H9 (cell line): ENCODE results near the gene GALNT4. TPM values are rescaled to one million over a fixed set of nuclear protein-coding genes. Genes with fewer than 3 reads are reported as not detected.

Experiments
- DNase-seq: peaks from one replicate; pipeline ENCODE4 v3.0.0-alpha.2; 2017
- H2AFZ ChIP-seq: one replicate; pipeline ENCODE4 v1.6.1; 2013; ENCODE audit warnings: mild to moderate bottlenecking, low read length, control low read depth, moderate library complexity
- H2AK5ac ChIP-seq: 2 replicates; pipeline ENCODE4 v1.6.1; 2013; ENCODE audit warnings: low read length, control low read depth, mixed read lengths; ENCODE audit not compliant: insufficient read length
- H2BK120ac ChIP-seq: one replicate; pipeline ENCODE4 v1.6.1; 2013; ENCODE audit warnings: low read depth, mild to moderate bottlenecking, low read length, control low read depth, inconsistent platforms; ENCODE audit not compliant: poor library complexity, severe bottlenecking
- H2BK12ac ChIP-seq: 2 replicates; pipeline ENCODE4 v1.6.1; 2013; ENCODE audit warnings: low read length, control low read depth, mixed read lengths, low read depth; ENCODE audit not compliant: insufficient read length
- H2BK15ac ChIP-seq: 2 replicates; pipeline ENCODE4 v1.6.1; 2013; ENCODE audit warnings: low read depth, low read length, control low read depth
- H2BK20ac ChIP-seq: one replicate; pipeline ENCODE4 v1.6.1; 2013; ENCODE audit warnings: low read depth, mild to moderate bottlenecking, low read length, control low read depth, inconsistent platforms; ENCODE audit not compliant: poor library complexity, severe bottlenecking
- H2BK5ac ChIP-seq: 2 replicates; pipeline ENCODE4 v1.6.1; 2013; ENCODE audit warnings: low read length, control low read depth, mixed read lengths; ENCODE audit not compliant: insufficient read length
- H3K14ac ChIP-seq: 2 replicates; pipeline ENCODE4 v1.6.1; 2013; ENCODE audit warnings: low read length, control low read depth; ENCODE audit not compliant: insufficient read depth
- H3K18ac ChIP-seq: 2 replicates; pipeline ENCODE4 v1.6.1; 2013; ENCODE audit warnings: low read depth, mild to moderate bottlenecking, mixed read lengths, low read length, control low read depth; ENCODE audit not compliant: insufficient read length
- H3K23ac ChIP-seq: 2 replicates; pipeline ENCODE4 v1.6.1; 2013; ENCODE audit warnings: low read length, control low read depth, mixed read lengths, low read depth; ENCODE audit not compliant: insufficient read length
- H3K23me2 ChIP-seq: 2 replicates; pipeline ENCODE4 v1.6.1; 2013; ENCODE audit warnings: low read depth, mild to moderate bottlenecking, mixed read lengths, low read length, control low read depth; ENCODE audit not compliant: insufficient read length, poor library complexity, severe bottlenecking
- H3K27ac ChIP-seq: 2 replicates; pipeline ENCODE4 v1.5.1; 2013; ENCODE audit warnings: low read length, control low read depth, mixed read lengths, low read depth; ENCODE audit not compliant: insufficient read length
- H3K27me3 ChIP-seq: 2 replicates; pipeline ENCODE4 v1.6.1; 2013; ENCODE audit warnings: low read length, control low read depth, inconsistent platforms; ENCODE audit not compliant: insufficient read depth
- H3K4ac ChIP-seq: 2 replicates; pipeline ENCODE4 v1.6.1; 2013; ENCODE audit warnings: low read depth, mild to moderate bottlenecking, control low read depth, inconsistent platforms, low read length, moderate library complexity
- H3K4me1 ChIP-seq: 2 replicates; pipeline ENCODE4 v1.6.1; 2013; ENCODE audit warnings: low read length, control low read depth, inconsistent platforms; ENCODE audit not compliant: insufficient read depth
- H3K4me2 ChIP-seq: 2 replicates; pipeline ENCODE4 v1.6.1; 2013; ENCODE audit warnings: low read length, control low read depth, mixed read lengths; ENCODE audit not compliant: insufficient read length, insufficient read depth
- H3K56ac ChIP-seq: 2 replicates; pipeline ENCODE4 v1.6.1; 2013; ENCODE audit warnings: low read depth, mild to moderate bottlenecking, mixed read lengths, low read length, control low read depth; ENCODE audit not compliant: insufficient read length
- H3K79me1 ChIP-seq: 2 replicates; pipeline ENCODE4 v1.6.1; 2013; ENCODE audit warnings: low read depth, mild to moderate bottlenecking, moderate library complexity, low read length, control low read depth, inconsistent platforms; ENCODE audit not compliant: insufficient read depth, poor library complexity, severe bottlenecking
- H3K79me2 ChIP-seq: 2 replicates; pipeline ENCODE4 v1.6.1; 2013; ENCODE audit warnings: low read length, control low read depth, inconsistent platforms; ENCODE audit not compliant: insufficient read depth
- H3K9ac ChIP-seq: 2 replicates; pipeline ENCODE4 v1.6.1; 2013; ENCODE audit warnings: low read length, control low read depth, mixed read lengths; ENCODE audit not compliant: insufficient read length; ENCODE audit errors: extremely low read depth
- H3K9me3 ChIP-seq: one replicate; pipeline ENCODE4 v1.6.1; 2013; ENCODE audit warnings: low read depth, low read length, inconsistent platforms; ENCODE audit not compliant: control insufficient read depth
- H3T11ph ChIP-seq: one replicate; pipeline ENCODE4 v1.6.1; 2013; ENCODE audit warnings: mild to moderate bottlenecking, low read length, control low read depth, inconsistent platforms
- H4K20me1 ChIP-seq: one replicate; pipeline ENCODE4 v1.6.1; 2013; ENCODE audit not compliant: control insufficient read depth, insufficient read length, insufficient read depth
- H4K5ac ChIP-seq: 2 replicates; pipeline ENCODE4 v1.6.1; 2013; ENCODE audit warnings: low read depth, mild to moderate bottlenecking, mixed read lengths, low read length, control low read depth; ENCODE audit not compliant: insufficient read length
- H4K8ac ChIP-seq: replicated peaks from 2 replicates; pipeline ENCODE4 v1.6.1; 2013; ENCODE audit warnings: low read length, control low read depth, mixed read lengths, low read depth; ENCODE audit not compliant: insufficient read length
- H4K91ac ChIP-seq: 2 replicates; pipeline ENCODE4 v1.6.1; 2013; ENCODE audit warnings: low read depth, mild to moderate bottlenecking, moderate library complexity, mixed read lengths, low read length, control low read depth; ENCODE audit not compliant: insufficient read length
- H3K27ac Mint-ChIP-seq, 3 experiments: 2 replicates in 2 of 3; 3 replicates in 1 of 3; pipeline ENCODE4 v1.8.0; 2020 to 2021; ENCODE audit warnings: mixed read lengths in 3 of 3, mild to moderate bottlenecking in 1 of 3, moderate library complexity in 1 of 3
- H3K27me3 Mint-ChIP-seq: 2 replicates; pipeline ENCODE4 v1.8.0; 2021; ENCODE audit warnings: low read depth, mild to moderate bottlenecking, moderate library complexity, mixed read lengths
- H3K36me3 Mint-ChIP-seq, 3 experiments: 2 replicates in 2 of 3; 3 replicates in 1 of 3; pipeline ENCODE4 v1.8.0; 2020 to 2021; ENCODE audit warnings: low read depth in 3 of 3, mixed read lengths in 3 of 3; ENCODE audit not compliant: insufficient read depth in 1 of 3
- H3K4me1 Mint-ChIP-seq, 2 experiments: 2 replicates each; pipeline ENCODE4 v1.8.0; 2020; ENCODE audit warnings: mixed read lengths in 2 of 2
- H3K4me3 Mint-ChIP-seq, 2 experiments: 2 replicates in 1 of 2; 3 replicates in 1 of 2; pipeline ENCODE4 v1.8.0; 2020 to 2021; ENCODE audit warnings: mild to moderate bottlenecking in 2 of 2, mixed read lengths in 2 of 2, moderate library complexity in 1 of 2
- H3K9me3 Mint-ChIP-seq, 2 experiments: 2 replicates in 1 of 2; 3 replicates in 1 of 2; pipeline ENCODE4 v1.8.0; 2020; ENCODE audit warnings: mild to moderate bottlenecking in 2 of 2, mixed read lengths in 2 of 2, moderate library complexity in 1 of 2
- CTCF ChIP-seq: fragments of 200-600 bp; sonication (generic); conservative IDR thresholded peaks from 3 replicates; pipeline ENCODE4 v1.8.0; 2021; ENCODE audit warnings: antibody characterized with exemption, mild to moderate bottlenecking
- WGBS: extraction: QIAGEN DNeasy Blood & Tissue Kit; methylation state at CpG from one replicate; pipeline ENCODE4 v1.1.7; 2013; ENCODE audit warnings: missing lambda C conversion rate, low lambda C conversion rate, mixed read lengths; ENCODE audit not compliant: insufficient read length; ENCODE audit errors: extremely low coverage; 5-methylcytosine and 5-hydroxymethylcytosine counted together
- total RNA-seq: library from RNA; stranded (reverse); gene quantifications from 2 replicates; pipeline ENCODE4 v1.2.1, GENCODE V29; 2021

Gene GALNT4
- total RNA-seq, 1 experiment from 2014 or later, result 3.1 TPM

GRCh38 chr12:89521364-89522223, 3.0 kb downstream of the GALNT4 start:
- Histone ChIP-seq H4K91ac (no peak overlapping the region), H3K23me2 (peaks cover 10% of the 10 kb centered on the region), H3K4ac (no peak overlapping the region), H3K79me2 (no peaks in the 10 kb centered on the region), H3K23ac (no peak overlapping the region), H3K56ac (no peak overlapping the region), H3K9ac (no peak overlapping the region), H2BK15ac (no peak overlapping the region), H4K20me1 (no peaks in the 10 kb centered on the region), H3K18ac (no peak overlapping the region), H2BK5ac (no peak overlapping the region), H4K5ac (no peak overlapping the region), H2AK5ac (no peak overlapping the region), H2BK20ac (no peak overlapping the region), H2BK12ac (no peak overlapping the region), H3T11ph (no peak overlapping the region), H2BK120ac (no peak overlapping the region), H3K4me1 (no peaks in the 10 kb centered on the region; the same call in 1 of the 2 replicates), H3K27ac (no peak overlapping the region), H3K4me2 (no peak overlapping the region), H3K79me1 (no peaks in the 10 kb centered on the region), H3K14ac (no peak overlapping the region), H4K8ac (no peak overlapping the region), H3K27me3 (no peaks in the 10 kb centered on the region), H2AFZ (no peak overlapping the region), H3K9me3 (no peaks in the 10 kb centered on the region)
- peaks cover 7 to 11% of the 10 kb centered on the region in 2 experiments for H3K4me1 Mint-ChIP-seq
- TF ChIP-seq CTCF, result no peak
- DNase-seq, result no peak
- no peaks in the 10 kb centered on the region for H3K9me3 Mint-ChIP-seq
- WGBS, result no CpG with 5 or more reads among the region's 7 CpGs
- H3K36me3 Mint-ChIP-seq, result peaks cover 8 to 17% (median 15%) of the 10 kb centered on the region in 3 experiments; a peak in 6 of 7 replicates
- H3K27me3 Mint-ChIP-seq, result no peaks in the 10 kb centered on the region; the same call in 1 of the 2 replicates
- H3K4me3 Mint-ChIP-seq, result no peak overlapping the region
- H3K27ac Mint-ChIP-seq, result no peak overlapping the region; a peak in 1 of 7 replicates
